H9 (cell line): Measurements from ENCODE around the gene SLC2A4RG. TPM values are rescaled to one million over a fixed set of nuclear protein-coding genes. Genes with fewer than 3 reads are reported as not detected.
A peak's percentile ranks its signal among the peaks of the same experiment; 100 is the strongest.

Experiments used
- DNase-seq: peaks from one replicate; pipeline ENCODE4 v3.0.0-alpha.2; 2017
- H2AFZ ChIP-seq: one replicate; pipeline ENCODE4 v1.6.1; 2013; ENCODE audit warnings: mild to moderate bottlenecking, low read length, control low read depth, moderate library complexity
- H2AK5ac ChIP-seq: 2 replicates; pipeline ENCODE4 v1.6.1; 2013; ENCODE audit warnings: low read length, control low read depth, mixed read lengths; ENCODE audit not compliant: insufficient read length
- H2BK120ac ChIP-seq: one replicate; pipeline ENCODE4 v1.6.1; 2013; ENCODE audit warnings: low read depth, mild to moderate bottlenecking, low read length, control low read depth, inconsistent platforms; ENCODE audit not compliant: poor library complexity, severe bottlenecking
- H2BK12ac ChIP-seq: 2 replicates; pipeline ENCODE4 v1.6.1; 2013; ENCODE audit warnings: low read length, control low read depth, mixed read lengths, low read depth; ENCODE audit not compliant: insufficient read length
- H2BK15ac ChIP-seq: 2 replicates; pipeline ENCODE4 v1.6.1; 2013; ENCODE audit warnings: low read depth, low read length, control low read depth
- H2BK20ac ChIP-seq: one replicate; pipeline ENCODE4 v1.6.1; 2013; ENCODE audit warnings: low read depth, mild to moderate bottlenecking, low read length, control low read depth, inconsistent platforms; ENCODE audit not compliant: poor library complexity, severe bottlenecking
- H2BK5ac ChIP-seq: 2 replicates; pipeline ENCODE4 v1.6.1; 2013; ENCODE audit warnings: low read length, control low read depth, mixed read lengths; ENCODE audit not compliant: insufficient read length
- H3K14ac ChIP-seq: 2 replicates; pipeline ENCODE4 v1.6.1; 2013; ENCODE audit warnings: low read length, control low read depth; ENCODE audit not compliant: insufficient read depth
- H3K18ac ChIP-seq: 2 replicates; pipeline ENCODE4 v1.6.1; 2013; ENCODE audit warnings: low read depth, mild to moderate bottlenecking, mixed read lengths, low read length, control low read depth; ENCODE audit not compliant: insufficient read length
- H3K23ac ChIP-seq: 2 replicates; pipeline ENCODE4 v1.6.1; 2013; ENCODE audit warnings: low read length, control low read depth, mixed read lengths, low read depth; ENCODE audit not compliant: insufficient read length
- H3K23me2 ChIP-seq: 2 replicates; pipeline ENCODE4 v1.6.1; 2013; ENCODE audit warnings: low read depth, mild to moderate bottlenecking, mixed read lengths, low read length, control low read depth; ENCODE audit not compliant: insufficient read length, poor library complexity, severe bottlenecking
- H3K27ac ChIP-seq: 2 replicates; pipeline ENCODE4 v1.5.1; 2013; ENCODE audit warnings: low read length, control low read depth, mixed read lengths, low read depth; ENCODE audit not compliant: insufficient read length
- H3K27me3 ChIP-seq: 2 replicates; pipeline ENCODE4 v1.6.1; 2013; ENCODE audit warnings: low read length, control low read depth, inconsistent platforms; ENCODE audit not compliant: insufficient read depth
- H3K4ac ChIP-seq: 2 replicates; pipeline ENCODE4 v1.6.1; 2013; ENCODE audit warnings: low read depth, mild to moderate bottlenecking, control low read depth, inconsistent platforms, low read length, moderate library complexity
- H3K4me1 ChIP-seq: 2 replicates; pipeline ENCODE4 v1.6.1; 2013; ENCODE audit warnings: low read length, control low read depth, inconsistent platforms; ENCODE audit not compliant: insufficient read depth
- H3K4me2 ChIP-seq: 2 replicates; pipeline ENCODE4 v1.6.1; 2013; ENCODE audit warnings: low read length, control low read depth, mixed read lengths; ENCODE audit not compliant: insufficient read length, insufficient read depth
- H3K56ac ChIP-seq: 2 replicates; pipeline ENCODE4 v1.6.1; 2013; ENCODE audit warnings: low read depth, mild to moderate bottlenecking, mixed read lengths, low read length, control low read depth; ENCODE audit not compliant: insufficient read length
- H3K79me1 ChIP-seq: 2 replicates; pipeline ENCODE4 v1.6.1; 2013; ENCODE audit warnings: low read depth, mild to moderate bottlenecking, moderate library complexity, low read length, control low read depth, inconsistent platforms; ENCODE audit not compliant: insufficient read depth, poor library complexity, severe bottlenecking
- H3K79me2 ChIP-seq: 2 replicates; pipeline ENCODE4 v1.6.1; 2013; ENCODE audit warnings: low read length, control low read depth, inconsistent platforms; ENCODE audit not compliant: insufficient read depth
- H3K9ac ChIP-seq: 2 replicates; pipeline ENCODE4 v1.6.1; 2013; ENCODE audit warnings: low read length, control low read depth, mixed read lengths; ENCODE audit not compliant: insufficient read length; ENCODE audit errors: extremely low read depth
- H3K9me3 ChIP-seq: one replicate; pipeline ENCODE4 v1.6.1; 2013; ENCODE audit warnings: low read depth, low read length, inconsistent platforms; ENCODE audit not compliant: control insufficient read depth
- H3T11ph ChIP-seq: one replicate; pipeline ENCODE4 v1.6.1; 2013; ENCODE audit warnings: mild to moderate bottlenecking, low read length, control low read depth, inconsistent platforms
- H4K20me1 ChIP-seq: one replicate; pipeline ENCODE4 v1.6.1; 2013; ENCODE audit not compliant: control insufficient read depth, insufficient read length, insufficient read depth
- H4K5ac ChIP-seq: 2 replicates; pipeline ENCODE4 v1.6.1; 2013; ENCODE audit warnings: low read depth, mild to moderate bottlenecking, mixed read lengths, low read length, control low read depth; ENCODE audit not compliant: insufficient read length
- H4K8ac ChIP-seq: replicated peaks from 2 replicates; pipeline ENCODE4 v1.6.1; 2013; ENCODE audit warnings: low read length, control low read depth, mixed read lengths, low read depth; ENCODE audit not compliant: insufficient read length
- H4K91ac ChIP-seq: 2 replicates; pipeline ENCODE4 v1.6.1; 2013; ENCODE audit warnings: low read depth, mild to moderate bottlenecking, moderate library complexity, mixed read lengths, low read length, control low read depth; ENCODE audit not compliant: insufficient read length
- H3K27ac Mint-ChIP-seq, 3 experiments: 2 replicates in 2 of 3; 3 replicates in 1 of 3; pipeline ENCODE4 v1.8.0; 2020 to 2021; ENCODE audit warnings: mixed read lengths in 3 of 3, mild to moderate bottlenecking in 1 of 3, moderate library complexity in 1 of 3
- H3K27me3 Mint-ChIP-seq: 2 replicates; pipeline ENCODE4 v1.8.0; 2021; ENCODE audit warnings: low read depth, mild to moderate bottlenecking, moderate library complexity, mixed read lengths
- H3K36me3 Mint-ChIP-seq, 3 experiments: 2 replicates in 2 of 3; 3 replicates in 1 of 3; pipeline ENCODE4 v1.8.0; 2020 to 2021; ENCODE audit warnings: low read depth in 3 of 3, mixed read lengths in 3 of 3; ENCODE audit not compliant: insufficient read depth in 1 of 3
- H3K4me1 Mint-ChIP-seq, 2 experiments: 2 replicates each; pipeline ENCODE4 v1.8.0; 2020; ENCODE audit warnings: mixed read lengths in 2 of 2
- H3K4me3 Mint-ChIP-seq, 2 experiments: 2 replicates in 1 of 2; 3 replicates in 1 of 2; pipeline ENCODE4 v1.8.0; 2020 to 2021; ENCODE audit warnings: mild to moderate bottlenecking in 2 of 2, mixed read lengths in 2 of 2, moderate library complexity in 1 of 2
- H3K9me3 Mint-ChIP-seq, 2 experiments: 2 replicates in 1 of 2; 3 replicates in 1 of 2; pipeline ENCODE4 v1.8.0; 2020; ENCODE audit warnings: mild to moderate bottlenecking in 2 of 2, mixed read lengths in 2 of 2, moderate library complexity in 1 of 2
- CTCF ChIP-seq: fragments of 200-600 bp; sonication (generic); conservative IDR thresholded peaks from 3 replicates; pipeline ENCODE4 v1.8.0; 2021; ENCODE audit warnings: antibody characterized with exemption, mild to moderate bottlenecking
- WGBS: extraction: QIAGEN DNeasy Blood & Tissue Kit; methylation state at CpG from one replicate; pipeline ENCODE4 v1.1.7; 2013; ENCODE audit warnings: missing lambda C conversion rate, low lambda C conversion rate, mixed read lengths; ENCODE audit not compliant: insufficient read length; ENCODE audit errors: extremely low coverage; 5-methylcytosine and 5-hydroxymethylcytosine counted together
- total RNA-seq: library from RNA; stranded (reverse); gene quantifications from 2 replicates; pipeline ENCODE4 v1.2.1, GENCODE V29; 2021

The SLC2A4RG gene
- total RNA-seq, 1 experiment from 2014 or later: 43.9 TPM

- no peak overlapping the region for H3K27ac ChIP-seq
- WGBS: no CpG with 5 or more reads among the region's 52 CpGs
- no peak overlapping the region for H3K4me3 Mint-ChIP-seq
Measured at GRCh38 chr20:63771046-63771707, 31.6 kb downstream of the SLC2A4RG start.

More at GRCh38 chr20:63771046-63771707, 31.6 kb downstream of the SLC2A4RG start:
- Histone ChIP-seq H3K14ac (no peak overlapping the region), H2BK5ac (no peak overlapping the region), H3K4me2 (no peak overlapping the region), H4K8ac (no peak overlapping the region), H3K4me1 (no peaks in the 10 kb centered on the region), H2BK12ac (no peak overlapping the region), H3K18ac (no peak overlapping the region), H3K23me2 (peaks cover 7% of the 10 kb centered on the region), H2BK20ac (no peak overlapping the region), H4K5ac (no peak overlapping the region), H3K79me2 (no peaks in the 10 kb centered on the region), H3K9me3 (no peaks in the 10 kb centered on the region), H3K4ac (no peak overlapping the region), H2BK120ac (no peak overlapping the region), H2AFZ (no peak overlapping the region), H2BK15ac (no peak overlapping the region), H4K20me1 (no peaks in the 10 kb centered on the region), H3K9ac (no peak overlapping the region), H3K27me3 (no peaks in the 10 kb centered on the region), H4K91ac (no peak overlapping the region), H3K23ac (no peak overlapping the region), H3T11ph (no peak overlapping the region), H3K79me1 (no peaks in the 10 kb centered on the region), H2AK5ac (no peak overlapping the region), H3K56ac (no peak overlapping the region)
- Mint-ChIP-seq H3K27ac (no peak overlapping the region), H3K4me1 (peaks cover 13% of the 10 kb centered on the region in 2 experiments), H3K27me3 (no peaks in the 10 kb centered on the region), H3K36me3 (peaks cover 1 to 31% (median 21%) of the 10 kb centered on the region in 3 experiments; a peak in 5 of 7 replicates), H3K9me3 (no peaks in the 10 kb centered on the region; a peak in 1 of 5 replicates)
- peak; percentile 23 for DNase-seq
- TF ChIP-seq CTCF: no peak
